B cell (primary cell): ENCODE measurements around the gene SERGEF.

ENCODE experiments used
- EZH2 ChIP-seq: IDR thresholded peaks from 2 replicates; pipeline ENCODE4 v1.6.1; 2012; ENCODE audit warnings: borderline replicate concordance, low read depth, mild to moderate bottlenecking, moderate library complexity, low read length; ENCODE audit not compliant: insufficient read depth, poor library complexity, severe bottlenecking
- TF ChIP-seq, protein P1 (sequence below): fragments of 200-600 bp; IDR thresholded peaks from one replicate; pipeline ENCODE4 v1.8.0; 2022; ENCODE audit warnings: antibody characterized with exemption, mild to moderate bottlenecking

DNA sequence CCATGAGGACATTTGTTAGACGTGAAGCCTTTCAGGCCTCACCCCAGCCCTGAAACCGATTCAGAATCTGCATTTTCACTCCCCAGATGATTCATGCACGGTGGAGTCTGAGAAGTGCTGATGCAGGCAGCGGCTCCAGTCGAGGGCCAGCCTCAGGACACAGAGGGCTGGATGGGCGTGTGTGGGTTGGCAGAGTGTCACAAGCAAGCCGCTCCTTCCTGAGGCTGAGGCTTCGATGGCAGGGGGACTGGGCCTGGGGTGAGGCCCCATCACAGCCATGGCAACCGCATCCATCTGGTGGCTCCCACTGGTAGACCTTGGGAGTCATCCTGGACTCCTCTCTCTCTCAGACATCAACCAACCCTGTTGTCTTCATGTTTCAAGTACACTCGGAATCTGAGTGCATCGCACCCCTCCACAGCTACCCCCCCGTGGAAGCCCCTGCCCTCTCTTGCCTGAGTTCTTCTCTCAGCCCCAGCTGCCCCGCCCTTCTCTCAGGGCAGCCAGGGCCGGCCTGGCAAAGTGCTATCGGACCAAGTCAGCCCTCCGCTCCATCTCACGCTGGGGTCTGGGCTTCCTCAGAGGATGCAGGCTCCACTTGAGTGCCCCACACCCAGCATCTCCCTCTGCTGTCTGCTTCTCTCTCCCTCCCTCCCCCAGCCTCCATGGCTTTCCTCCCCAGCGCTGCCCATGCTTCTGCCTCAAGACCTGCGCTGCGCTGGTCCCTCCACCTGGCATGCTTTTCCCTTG is 267.6 kb downstream of the SERGEF start:
- TF ChIP-seq, protein P1, sequence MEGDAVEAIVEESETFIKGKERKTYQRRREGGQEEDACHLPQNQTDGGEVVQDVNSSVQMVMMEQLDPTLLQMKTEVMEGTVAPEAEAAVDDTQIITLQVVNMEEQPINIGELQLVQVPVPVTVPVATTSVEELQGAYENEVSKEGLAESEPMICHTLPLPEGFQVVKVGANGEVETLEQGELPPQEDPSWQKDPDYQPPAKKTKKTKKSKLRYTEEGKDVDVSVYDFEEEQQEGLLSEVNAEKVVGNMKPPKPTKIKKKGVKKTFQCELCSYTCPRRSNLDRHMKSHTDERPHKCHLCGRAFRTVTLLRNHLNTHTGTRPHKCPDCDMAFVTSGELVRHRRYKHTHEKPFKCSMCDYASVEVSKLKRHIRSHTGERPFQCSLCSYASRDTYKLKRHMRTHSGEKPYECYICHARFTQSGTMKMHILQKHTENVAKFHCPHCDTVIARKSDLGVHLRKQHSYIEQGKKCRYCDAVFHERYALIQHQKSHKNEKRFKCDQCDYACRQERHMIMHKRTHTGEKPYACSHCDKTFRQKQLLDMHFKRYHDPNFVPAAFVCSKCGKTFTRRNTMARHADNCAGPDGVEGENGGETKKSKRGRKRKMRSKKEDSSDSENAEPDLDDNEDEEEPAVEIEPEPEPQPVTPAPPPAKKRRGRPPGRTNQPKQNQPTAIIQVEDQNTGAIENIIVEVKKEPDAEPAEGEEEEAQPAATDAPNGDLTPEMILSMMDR = no peak
- no peak for TF ChIP-seq EZH2
